GM23338 (cell line): Measurements from ENCODE around the gene ENTPD1. TPM values are rescaled to one million over a fixed set of nuclear protein-coding genes. Genes with fewer than 3 reads are reported as not detected.

Experiments
- ATAC-seq: fragments of 200-7000 bp; cut with Tn5 transposase; 3 replicates; pipeline ENCODE4 v1.9.1; 2020
- DNase-seq: peaks from one replicate; pipeline ENCODE4 v3.0.0-alpha.2; 2015; ENCODE audit warnings: low spot score
- H2AFZ ChIP-seq: fragments of 200-600 bp; sonication (generic); 2 replicates; pipeline ENCODE4 v1.8.0; 2016; ENCODE audit warnings: antibody characterized with exemption, mild to moderate bottlenecking, moderate library complexity
- H3F3A ChIP-seq: fragments of 200-600 bp; sonication (generic); replicated peaks from 2 replicates; pipeline ENCODE4 v1.8.0; 2017; ENCODE audit warnings: antibody characterized with exemption, mixed run types, low read depth
- H3K27ac ChIP-seq: fragments of 200-600 bp; sonication (generic); 2 replicates; pipeline ENCODE4 v1.6.1; 2016; ENCODE audit warnings: low read depth
- H3K27me3 ChIP-seq: fragments of 200-600 bp; sonication (generic); 2 replicates; pipeline ENCODE4 v1.8.0; 2016; ENCODE audit warnings: mild to moderate bottlenecking, mixed run types, moderate library complexity; ENCODE audit not compliant: insufficient read depth
- H3K36me3 ChIP-seq: fragments of 200-600 bp; sonication (generic); 2 replicates; pipeline ENCODE4 v1.8.0; 2016; ENCODE audit warnings: mild to moderate bottlenecking; ENCODE audit not compliant: insufficient read depth
- H3K4me1 ChIP-seq: fragments of 200-600 bp; sonication (generic); 2 replicates; pipeline ENCODE4 v1.8.0; 2016; ENCODE audit warnings: mild to moderate bottlenecking, moderate library complexity; ENCODE audit not compliant: insufficient read depth
- H3K4me2 ChIP-seq: fragments of 200-600 bp; sonication (generic); 2 replicates; pipeline ENCODE4 v1.7.1; 2017; ENCODE audit warnings: mixed run types
- H3K4me3 ChIP-seq: fragments of 200-600 bp; sonication (generic); 2 replicates; pipeline ENCODE4 v1.6.1; 2016; ENCODE audit warnings: mixed run types
- H3K79me2 ChIP-seq: fragments of 200-600 bp; sonication (generic); replicated peaks from 2 replicates; pipeline ENCODE4 v1.8.0; 2017; ENCODE audit warnings: mild to moderate bottlenecking; ENCODE audit not compliant: insufficient read depth
- H3K9me2 ChIP-seq: fragments of 200-600 bp; sonication (generic); 2 replicates; pipeline ENCODE4 v1.8.0; 2017; ENCODE audit not compliant: insufficient read depth
- H4K20me1 ChIP-seq: fragments of 200-600 bp; sonication (generic); replicated peaks from 2 replicates; pipeline ENCODE4 v1.8.0; 2017; ENCODE audit warnings: mild to moderate bottlenecking; ENCODE audit not compliant: insufficient read depth
- H3K27ac Mint-ChIP-seq: 2 replicates; pipeline ENCODE4 v1.8.0; 2020; ENCODE audit warnings: inconsistent platforms, mild to moderate bottlenecking, moderate library complexity, mixed read lengths
- H3K27me3 Mint-ChIP-seq: 3 replicates; pipeline ENCODE4 v1.8.0; 2022; ENCODE audit warnings: low read depth, mild to moderate bottlenecking, moderate library complexity, mixed read lengths, inconsistent platforms; ENCODE audit not compliant: insufficient read depth, poor library complexity
- H3K36me3 Mint-ChIP-seq: 3 replicates; pipeline ENCODE4 v1.8.0; 2021; ENCODE audit warnings: low read depth, mild to moderate bottlenecking, inconsistent platforms, moderate library complexity, mixed read lengths
- H3K4me1 Mint-ChIP-seq: 3 replicates; pipeline ENCODE4 v1.8.0; 2020; ENCODE audit warnings: mild to moderate bottlenecking, inconsistent platforms, mixed read lengths
- H3K4me3 Mint-ChIP-seq: 3 replicates; pipeline ENCODE4 v1.8.0; 2021; ENCODE audit warnings: moderate library complexity, mild to moderate bottlenecking, inconsistent platforms, mixed read lengths
- H3K9me3 Mint-ChIP-seq: 3 replicates; pipeline ENCODE4 v1.8.0; 2020; ENCODE audit warnings: moderate library complexity, mild to moderate bottlenecking, inconsistent platforms, mixed read lengths
- CREB1 ChIP-seq: fragments of 250-450 bp; sonication (Bioruptor Pico); IDR thresholded peaks from 2 replicates; pipeline ENCODE4 v1.5.0; 2020; ENCODE audit warnings: low read depth, mild to moderate bottlenecking, moderate library complexity
- ETS1 ChIP-seq: IDR thresholded peaks from 2 replicates; pipeline ENCODE4 v1.6.1; 2016; ENCODE audit warnings: antibody characterized with exemption
- EZH2 ChIP-seq: fragments of 200-600 bp; sonication (generic); IDR thresholded peaks from one replicate; pipeline ENCODE4 v1.8.0; 2017; ENCODE audit warnings: antibody characterized with exemption, mild to moderate bottlenecking, low read depth; ENCODE audit not compliant: unreplicated experiment
- EZH2phosphoT487 ChIP-seq: fragments of 200-600 bp; sonication (generic); IDR thresholded peaks from one replicate; pipeline ENCODE4 v1.8.1; 2018; ENCODE audit warnings: antibody characterized with exemption; ENCODE audit not compliant: unreplicated experiment
- NANOG ChIP-seq: IDR thresholded peaks from 2 replicates; pipeline ENCODE4 v1.6.1; 2016; ENCODE audit warnings: antibody characterized with exemption, borderline replicate concordance
- POLR2AphosphoS5 ChIP-seq: IDR thresholded peaks from 2 replicates; pipeline ENCODE4 v1.6.1; 2016; ENCODE audit warnings: antibody characterized with exemption, low read depth
- STAT1 ChIP-seq: IDR thresholded peaks from one replicate; pipeline ENCODE4 v1.6.1; 2016; ENCODE audit warnings: antibody characterized with exemption; ENCODE audit not compliant: unreplicated experiment
- ZNF114 ChIP-seq: fragments of 250-450 bp; sonication (Bioruptor Pico); IDR thresholded peaks from 2 replicates; pipeline ENCODE4 v1.5.0; 2020; ENCODE audit warnings: mild to moderate bottlenecking, moderate library complexity
- ZNF331 ChIP-seq: fragments of 250-450 bp; sonication (Bioruptor Pico); IDR thresholded peaks from 2 replicates; pipeline ENCODE4 v1.5.0; 2020; ENCODE audit warnings: low read depth, mild to moderate bottlenecking, moderate library complexity
- ZNF462 ChIP-seq: fragments of 250-450 bp; sonication (Bioruptor Pico); IDR thresholded peaks from 2 replicates; pipeline ENCODE4 v1.5.0; 2020; ENCODE audit warnings: mild to moderate bottlenecking, moderate library complexity
- polyA plus RNA-seq: library from polyadenylated mRNA; unstranded; fragments of >200 nt; fragmentation: Nextera tagmentation; extraction: Ambion mirVana; gene quantifications from 2 replicates; pipeline ENCODE4 v1.2.1, GENCODE V29; 2016
- total RNA-seq: library from RNA; depleted of rRNA; stranded (reverse); fragments of >200 nt; shearing (Covaris generic); gene quantifications from 2 replicates; pipeline ENCODE4 v1.2.3, GENCODE V29; 2014
- TF ChIP-seq, protein P1 (sequence below), 2 experiments: fragments of 200-600 bp in 1 of 2; sonication (generic) in 1 of 2; conservative IDR thresholded peaks; 2 replicates each; pipeline versions ENCODE4 v1.5.1 to v1.6.1; 2016 to 2017; ENCODE audit warnings: antibody characterized with exemption in 2 of 2, low read depth in 2 of 2, mild to moderate bottlenecking in 2 of 2, moderate library complexity in 1 of 2

The ENTPD1 gene
- total and polyA plus RNA-seq, 2 experiments from 2014 or later = 2.3 to 3.6 TPM

GRCh38 chr10:95889830-95890229 is 133.9 kb downstream of the ENTPD1 start:
- H3K27me3 Mint-ChIP-seq = no peaks in the 10 kb centered on the region
- no peaks in the 10 kb centered on the region for H3K4me1 ChIP-seq
- H3K9me2 ChIP-seq = no peaks in the 10 kb centered on the region
- H3K27ac Mint-ChIP-seq = no peak overlapping the region
- H3K4me3 Mint-ChIP-seq = no peak overlapping the region
- no peaks in the 10 kb centered on the region for H3K4me1 Mint-ChIP-seq
- DNase-seq (no peak), ATAC-seq (no peak)
- no peak overlapping the region for H3K4me3 ChIP-seq
- H3K27me3 ChIP-seq = no peaks in the 10 kb centered on the region
- 0 out of 2 replicates have a peak, but pooled peaks cover 4% of the 10 kb centered on the region for H3K36me3 ChIP-seq
- H3K9me3 Mint-ChIP-seq = no peaks in the 10 kb centered on the region
- no peak for TF ChIP-seq STAT1
- no peak for TF ChIP-seq CREB1 (CRISPR knock-in tag)
- no peak for TF ChIP-seq POLR2AphosphoS5
- TF ChIP-seq ETS1 = no peak
- TF ChIP-seq EZH2 = no peak
- H3K4me2 ChIP-seq = no peak overlapping the region
- no peak overlapping the region for H2AFZ ChIP-seq
- H3K79me2 ChIP-seq = no peaks in the 10 kb centered on the region
- peaks cover 6% of the 10 kb centered on the region; the same call in 1 of the 2 replicates for H4K20me1 ChIP-seq
- H3F3A ChIP-seq = no peaks in the 10 kb centered on the region
- H3K27ac ChIP-seq = no peak overlapping the region
- H3K36me3 Mint-ChIP-seq = peaks cover 4% of the 10 kb centered on the region; the same call in 2 of the 3 replicates

DNA sequence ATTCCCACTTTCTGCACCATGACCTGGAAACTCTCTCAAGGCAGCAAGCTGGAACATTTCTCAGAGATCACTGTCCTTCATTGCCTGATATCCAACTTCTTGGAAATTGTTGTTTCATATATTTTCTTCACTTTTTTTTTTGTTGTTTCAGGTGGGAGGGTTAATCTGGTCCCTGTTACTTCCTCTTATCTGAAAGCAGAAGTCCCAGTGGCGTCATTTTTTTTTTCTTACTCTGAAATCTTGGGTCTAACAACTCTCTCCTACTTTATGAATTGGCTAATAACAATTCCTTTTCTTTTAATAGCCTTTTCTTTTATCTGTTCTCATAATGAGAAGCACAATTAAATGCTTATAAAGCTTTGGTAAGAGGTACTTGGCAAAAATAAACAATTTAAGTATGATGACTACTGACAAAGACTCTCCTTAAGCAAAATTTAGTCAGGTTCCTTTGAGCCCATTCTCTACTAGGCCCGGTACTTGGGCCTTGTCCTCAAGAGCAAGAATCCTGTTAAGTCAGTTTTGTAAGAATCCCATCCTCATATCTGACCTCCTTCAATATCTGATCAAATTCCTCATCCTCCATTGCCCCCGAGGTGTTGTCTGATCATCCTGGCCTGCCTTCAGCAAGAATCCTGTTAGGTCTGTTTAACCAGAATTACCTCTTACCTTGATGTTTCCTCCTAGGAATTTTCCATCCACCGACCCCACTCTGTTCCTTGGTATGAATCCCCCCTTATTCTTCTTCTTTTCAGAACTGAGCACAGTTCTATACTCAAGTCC is 140.3 kb downstream of the ENTPD1 start:
- H3K36me3 Mint-ChIP-seq = peaks cover 43% of the 10 kb centered on the region
- H3K9me3 Mint-ChIP-seq = no peaks in the 10 kb centered on the region
- TF ChIP-seq STAT1 (no peak), ZNF331 (no peak), ZNF462 (CRISPR knock-in tag) (no peak), NANOG (no peak), EZH2 (no peak), ZNF114 (CRISPR knock-in tag) (no peak), EZH2phosphoT487 (no peak), CREB1 (CRISPR knock-in tag) (no peak)
- TF ChIP-seq, protein P1, sequence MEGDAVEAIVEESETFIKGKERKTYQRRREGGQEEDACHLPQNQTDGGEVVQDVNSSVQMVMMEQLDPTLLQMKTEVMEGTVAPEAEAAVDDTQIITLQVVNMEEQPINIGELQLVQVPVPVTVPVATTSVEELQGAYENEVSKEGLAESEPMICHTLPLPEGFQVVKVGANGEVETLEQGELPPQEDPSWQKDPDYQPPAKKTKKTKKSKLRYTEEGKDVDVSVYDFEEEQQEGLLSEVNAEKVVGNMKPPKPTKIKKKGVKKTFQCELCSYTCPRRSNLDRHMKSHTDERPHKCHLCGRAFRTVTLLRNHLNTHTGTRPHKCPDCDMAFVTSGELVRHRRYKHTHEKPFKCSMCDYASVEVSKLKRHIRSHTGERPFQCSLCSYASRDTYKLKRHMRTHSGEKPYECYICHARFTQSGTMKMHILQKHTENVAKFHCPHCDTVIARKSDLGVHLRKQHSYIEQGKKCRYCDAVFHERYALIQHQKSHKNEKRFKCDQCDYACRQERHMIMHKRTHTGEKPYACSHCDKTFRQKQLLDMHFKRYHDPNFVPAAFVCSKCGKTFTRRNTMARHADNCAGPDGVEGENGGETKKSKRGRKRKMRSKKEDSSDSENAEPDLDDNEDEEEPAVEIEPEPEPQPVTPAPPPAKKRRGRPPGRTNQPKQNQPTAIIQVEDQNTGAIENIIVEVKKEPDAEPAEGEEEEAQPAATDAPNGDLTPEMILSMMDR (conservative IDR thresholded peaks at IDR 0.05; ENCODE audit: low read depth in 2 of 2) = no peak
- no peak overlapping the region for H3K4me3 Mint-ChIP-seq
- no peaks in the 10 kb centered on the region for H3K4me1 Mint-ChIP-seq
- Histone ChIP-seq H3K9me2 (no peaks in the 10 kb centered on the region), H3K4me2 (no peak overlapping the region), H3K4me3 (no peak overlapping the region), H2AFZ (no peak overlapping the region), H3K4me1 (no peaks in the 10 kb centered on the region), H4K20me1 (peaks cover 6% of the 10 kb centered on the region; the same call in 1 of the 2 replicates), H3K27ac (no peak overlapping the region), H3F3A (no peaks in the 10 kb centered on the region), H3K36me3 (peaks cover 25% of the 10 kb centered on the region; the same call in 1 of the 2 replicates), H3K27me3 (no peaks in the 10 kb centered on the region), H3K79me2 (no peaks in the 10 kb centered on the region)
- no peaks in the 10 kb centered on the region for H3K27me3 Mint-ChIP-seq
- ATAC-seq (no peak), DNase-seq (no peak)
- H3K27ac Mint-ChIP-seq = no peak overlapping the region
